ENCODE measurements around the gene LMBRD1. TPM values are rescaled to one million over a fixed set of nuclear protein-coding genes. Genes with fewer than 3 reads are reported as not detected.
"Not testable (repeated sequence)": the region's sequence is repeated elsewhere in the genome, so short reads cannot be mapped to it uniquely, and the experiment has no call there.

The LMBRD1 gene
- total and polyA plus RNA-seq, 7 donors = 19.7 to 37.0 (median 25.5) TPM

GRCh38 chr6:69835414-69836179 is 38.8 kb upstream of the LMBRD1 start:
- 14 to 17% (median 16%) methylated on average over 5 of the region's 5 CpGs for WGBS, 3 donors
- DNase-seq (no peak), ATAC-seq (peak; percentile 62 to 81 (median 71))
- H3K27ac ChIP-seq = no peak overlapping the region
- H3K4me3 ChIP-seq = no peak overlapping the region
- H3K27me3 ChIP-seq (ENCODE audit: insufficient read depth in 3 of 3, low read length in 2 of 3) = no peaks in the 10 kb centered on the region
- no peaks in the 10 kb centered on the region for H3K36me3 ChIP-seq (ENCODE audit: insufficient read depth in 1 of 2, low read depth in 1 of 2)
- no peaks in the 10 kb centered on the region for H3K9me3 ChIP-seq
- H3K4me1 ChIP-seq = peaks cover 11% of the 10 kb centered on the region
- intact Hi-C loops (cut with DNase I) = loop anchor here (2.0 to 10.0 kb wide), 4 partner anchors 271 to 329 kb away; no protein-coding TSS in a partner anchor
- TF ChIP-seq, protein P1, sequence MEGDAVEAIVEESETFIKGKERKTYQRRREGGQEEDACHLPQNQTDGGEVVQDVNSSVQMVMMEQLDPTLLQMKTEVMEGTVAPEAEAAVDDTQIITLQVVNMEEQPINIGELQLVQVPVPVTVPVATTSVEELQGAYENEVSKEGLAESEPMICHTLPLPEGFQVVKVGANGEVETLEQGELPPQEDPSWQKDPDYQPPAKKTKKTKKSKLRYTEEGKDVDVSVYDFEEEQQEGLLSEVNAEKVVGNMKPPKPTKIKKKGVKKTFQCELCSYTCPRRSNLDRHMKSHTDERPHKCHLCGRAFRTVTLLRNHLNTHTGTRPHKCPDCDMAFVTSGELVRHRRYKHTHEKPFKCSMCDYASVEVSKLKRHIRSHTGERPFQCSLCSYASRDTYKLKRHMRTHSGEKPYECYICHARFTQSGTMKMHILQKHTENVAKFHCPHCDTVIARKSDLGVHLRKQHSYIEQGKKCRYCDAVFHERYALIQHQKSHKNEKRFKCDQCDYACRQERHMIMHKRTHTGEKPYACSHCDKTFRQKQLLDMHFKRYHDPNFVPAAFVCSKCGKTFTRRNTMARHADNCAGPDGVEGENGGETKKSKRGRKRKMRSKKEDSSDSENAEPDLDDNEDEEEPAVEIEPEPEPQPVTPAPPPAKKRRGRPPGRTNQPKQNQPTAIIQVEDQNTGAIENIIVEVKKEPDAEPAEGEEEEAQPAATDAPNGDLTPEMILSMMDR (IDR thresholded peaks at IDR 0.05) = peak; percentile 90

GRCh38 chr6:69832558-69832957 is 35.7 kb upstream of the LMBRD1 start:
- Histone ChIP-seq H3K9me3 (no peaks in the 10 kb centered on the region), H3K27ac (no peak overlapping the region), H3K4me3 (no peak overlapping the region), H3K4me1 (no peaks in the 10 kb centered on the region), H3K27me3 (ENCODE audit: insufficient read depth in 3 of 3, low read length in 2 of 3) (no peaks in the 10 kb centered on the region), H3K36me3 (ENCODE audit: insufficient read depth in 1 of 2, low read depth in 1 of 2) (no peaks in the 10 kb centered on the region)
- intact Hi-C loops (cut with DNase I) = loop anchor here in 1 of 2 donors (10.0 kb wide), 1 partner anchor 332 kb away; no protein-coding TSS in a partner anchor
- TF ChIP-seq, protein P1 (IDR thresholded peaks at IDR 0.05) = no peak
- DNase-seq = no peak
- ATAC-seq = no peak

DNA sequence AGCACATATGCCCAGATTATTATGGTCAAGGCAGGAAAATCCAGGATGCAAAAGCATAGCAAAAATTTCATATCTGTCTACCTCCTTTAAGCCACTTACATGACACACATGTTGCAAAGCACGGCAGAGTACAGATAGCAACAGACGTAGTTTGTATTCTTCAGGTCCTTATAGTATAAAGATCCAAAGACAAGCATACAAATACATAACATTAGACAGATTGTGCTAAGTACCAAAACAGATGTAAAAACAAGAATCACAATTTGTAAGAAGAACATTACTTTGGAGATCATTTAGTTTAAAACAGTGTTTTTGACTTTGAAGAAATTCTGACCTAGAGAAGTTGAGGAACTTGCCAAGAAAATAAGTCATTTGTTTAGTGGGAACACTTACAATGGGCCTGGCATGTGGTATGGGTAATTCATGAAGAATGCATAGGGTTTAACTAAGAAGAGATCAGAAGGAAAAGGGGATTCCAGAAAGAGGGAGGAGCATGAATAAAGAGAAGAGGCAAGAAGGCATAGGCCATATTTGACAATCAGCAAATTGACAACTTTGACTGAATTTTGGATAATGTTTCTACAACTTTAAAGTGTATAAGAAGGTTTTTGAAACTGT is 30.6 kb upstream of the LMBRD1 start:
- 27 to 55% (median 38%) methylated on average over 2 of the region's 2 CpGs for WGBS, 3 donors
- Histone ChIP-seq H3K36me3 (ENCODE audit: insufficient read depth in 1 of 2, low read depth in 1 of 2) (no peaks in the 10 kb centered on the region), H3K4me3 (no peak overlapping the region), H3K4me1 (no peaks in the 10 kb centered on the region), H3K27me3 (ENCODE audit: insufficient read depth in 3 of 3, low read length in 2 of 3) (no peaks in the 10 kb centered on the region), H3K27ac (no peak overlapping the region), H3K9me3 (no peaks in the 10 kb centered on the region)
- intact Hi-C loops (cut with DNase I) = no loop called here
- no peak for DNase-seq
- TF ChIP-seq, protein P1 (IDR thresholded peaks at IDR 0.05) = no peak
- no peak for ATAC-seq

- TF ChIP-seq, protein P1 (IDR thresholded peaks at IDR 0.05) = no peak
- 86 to 97% (median 92%) methylated on average over 1 of the region's 1 CpG for WGBS, 3 donors
- Histone ChIP-seq H3K27me3 (ENCODE audit: insufficient read depth in 3 of 3, low read length in 2 of 3) (no peaks in the 10 kb centered on the region), H3K27ac (no peak overlapping the region), H3K4me1 (no peaks in the 10 kb centered on the region), H3K9me3 (no peaks in the 10 kb centered on the region), H3K36me3 (ENCODE audit: insufficient read depth in 1 of 2, low read depth in 1 of 2) (no peaks in the 10 kb centered on the region), H3K4me3 (no peak overlapping the region)
- DNase-seq (no peak), ATAC-seq (no peak)
- intact Hi-C loops (cut with DNase I) = no loop called here
Observed at GRCh38 chr6:69825904-69826303, 29.1 kb upstream of the LMBRD1 start.

- H3K4me3 ChIP-seq; H3K27ac ChIP-seq; H3K36me3 ChIP-seq (ENCODE audit: insufficient read depth in 1 of 2, low read depth in 1 of 2); H3K9me3 ChIP-seq; H3K4me1 ChIP-seq; H3K27me3 ChIP-seq (ENCODE audit: insufficient read depth in 3 of 3, low read length in 2 of 3); ATAC-seq; DNase-seq; intact Hi-C loops (cut with DNase I): not testable (repeated sequence)
- WGBS, 3 donors = 67 to 74% (median 72%) methylated on average over 5 of the region's 5 CpGs
Observed at GRCh38 chr6:69824355-69824754, 27.5 kb upstream of the LMBRD1 start.
